Stimulated activated CD8-positive, alpha-beta memory T cell treated with anti-CD3 and anti-CD28 coated beads, Interleukin-15, amount 100 ng/mL, for 24 hours (primary cell): ENCODE data around the gene ATG10.
"Not testable (repeated sequence)": the region's sequence is repeated elsewhere in the genome, so short reads cannot be mapped to it uniquely, and the experiment has no call there.

ENCODE experiments used
- DNase-seq: peaks from one replicate; pipeline ENCODE4 v3.0.0-alpha.2; 2020; ENCODE audit warnings: low read depth

The ATG10 gene

DNA sequence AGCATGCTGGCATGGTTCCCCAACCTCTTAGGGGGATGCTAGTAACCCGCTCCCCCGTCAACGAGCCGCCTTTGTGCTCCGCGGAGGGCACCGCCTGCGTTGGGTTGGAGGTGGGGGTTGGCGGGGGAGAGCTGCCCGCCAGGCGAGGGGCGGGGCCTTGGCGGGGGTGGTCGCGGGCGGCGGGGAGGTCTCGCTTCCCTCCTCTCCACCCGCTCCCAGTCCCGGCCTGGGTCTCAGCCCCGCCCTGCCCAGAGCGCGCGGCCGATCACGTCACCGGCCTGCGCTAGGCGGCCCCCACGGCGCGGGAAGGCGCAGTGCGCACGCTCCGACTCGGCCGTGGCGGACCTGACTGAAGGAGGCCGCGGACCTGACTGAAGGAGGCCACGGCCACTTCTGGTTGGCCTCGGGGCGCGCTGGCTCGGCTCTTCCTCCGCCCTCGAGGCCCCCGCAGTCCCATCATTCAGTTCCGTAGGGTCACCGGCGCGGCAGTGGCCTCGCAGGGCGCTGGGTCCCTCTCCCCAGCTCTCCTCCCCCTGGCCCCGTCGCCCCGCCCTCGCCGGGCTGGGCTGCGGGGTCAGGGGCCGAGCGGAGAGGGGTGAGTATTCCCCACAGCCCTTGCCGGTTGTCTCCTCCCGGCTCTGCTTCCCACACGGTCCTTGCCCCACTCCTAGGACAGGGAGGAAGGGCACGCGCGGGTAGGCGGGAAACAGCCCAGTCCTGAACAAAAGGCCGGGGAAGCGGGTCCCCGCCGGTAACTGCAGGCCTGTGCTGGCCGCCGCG, at the start of gene ATG10:
ATG10 (plus strand) TSS at position 312 of the 780 bp plus-strand sequence. CDS start 15,548 bp downstream, outside the sequence.
- DNase-seq, result peak; percentile 72

DNA sequence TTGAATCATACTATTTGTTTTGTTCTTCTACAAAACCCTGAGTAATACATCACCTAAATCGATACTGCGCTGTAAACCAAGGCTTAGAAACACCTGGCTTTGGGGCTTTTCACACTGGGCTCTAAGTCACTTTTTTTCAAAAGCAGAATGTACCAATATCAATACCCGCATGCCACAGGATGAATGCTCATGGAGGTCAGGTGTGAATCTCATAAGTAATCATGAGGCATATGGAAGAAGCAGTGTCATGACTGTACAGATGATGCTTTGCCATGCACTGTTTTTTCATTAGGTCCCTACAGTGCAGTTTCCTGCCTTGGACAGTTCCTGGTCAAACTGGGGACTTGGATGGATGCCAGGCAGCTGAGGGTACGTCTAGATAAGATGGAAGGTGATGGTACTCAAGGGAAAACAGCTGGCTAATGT, 49.0 kb upstream of the ATG10 start:
- no peak for DNase-seq

DNA sequence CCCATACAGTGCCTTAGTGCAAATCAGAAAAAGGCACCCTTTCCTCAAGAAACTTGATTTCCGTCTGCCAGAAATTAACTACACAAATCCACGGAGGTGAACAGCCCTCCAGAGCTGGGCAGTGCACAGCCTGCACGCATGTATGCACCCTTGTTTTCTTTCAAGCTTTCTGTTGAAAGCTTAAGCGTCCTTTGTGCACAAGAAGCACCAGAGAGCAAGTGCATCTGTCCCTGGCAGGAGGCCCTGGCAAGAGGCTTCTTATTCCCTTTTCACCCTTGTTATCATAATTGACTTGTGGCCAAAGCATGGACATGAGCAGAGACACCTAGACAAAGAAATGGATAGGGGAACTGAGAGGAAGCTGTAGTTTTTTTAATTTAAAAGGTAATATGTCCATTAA, 47.4 kb upstream of the ATG10 start:
- no peak for DNase-seq

DNA sequence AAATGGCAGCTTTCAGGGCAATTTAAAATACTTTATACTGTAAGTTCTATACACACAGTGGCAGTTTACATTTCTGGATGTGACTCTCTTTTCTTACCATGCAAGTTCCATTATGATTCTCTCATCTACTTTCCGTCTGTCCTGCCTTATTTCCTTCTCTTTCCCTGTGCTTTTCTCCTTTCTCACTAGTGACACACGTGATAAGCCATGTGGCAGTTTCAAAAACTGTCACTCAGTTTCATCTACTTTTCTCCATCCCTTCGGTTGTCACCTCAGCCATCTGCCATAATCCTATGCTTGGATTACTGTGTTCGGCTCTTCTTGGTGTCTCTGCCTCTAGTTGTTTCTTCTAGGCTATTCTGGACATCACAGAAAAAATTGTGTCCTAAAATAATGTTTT, 46.8 kb upstream of the ATG10 start:
- DNase-seq, result no peak

DNA sequence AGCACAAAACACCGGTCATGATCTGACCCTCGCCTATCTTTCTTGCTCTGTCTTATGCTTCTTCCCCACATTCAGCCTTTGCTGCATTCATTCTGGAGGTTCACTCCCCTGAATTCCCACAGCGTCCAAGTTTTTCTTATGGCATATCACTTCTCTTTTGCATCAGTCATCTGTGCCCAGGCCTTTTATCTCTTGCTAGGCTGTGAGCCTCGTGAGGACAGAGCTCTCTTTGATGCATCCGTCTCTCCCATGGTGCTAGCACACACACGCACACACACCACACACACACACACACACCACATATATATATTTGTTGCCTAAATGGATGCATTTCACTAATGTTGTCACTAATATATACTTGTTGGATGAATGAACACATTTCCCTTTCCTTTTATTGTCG, 45.8 kb upstream of the ATG10 start:
- no peak for DNase-seq

DNA sequence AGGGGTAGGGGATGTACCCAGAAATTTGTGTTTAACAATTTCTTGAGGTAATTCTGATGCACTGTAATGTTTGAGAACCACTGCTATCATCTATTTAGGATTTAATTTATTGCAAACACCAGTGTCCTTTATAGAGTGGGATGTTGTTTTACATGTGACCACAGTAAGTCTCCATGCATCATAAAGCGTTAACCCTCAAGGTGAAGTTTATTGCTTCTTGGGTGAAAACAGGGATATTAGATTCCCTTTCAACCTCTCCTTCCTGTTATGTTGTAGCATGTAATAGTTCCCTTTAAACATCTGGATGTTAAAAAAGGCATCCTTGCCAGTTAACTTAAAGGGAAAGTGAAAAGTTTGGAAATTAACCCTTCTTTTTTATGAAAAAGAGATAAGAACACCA, 35.8 kb upstream of the ATG10 start:
- DNase-seq, result no peak

DNA sequence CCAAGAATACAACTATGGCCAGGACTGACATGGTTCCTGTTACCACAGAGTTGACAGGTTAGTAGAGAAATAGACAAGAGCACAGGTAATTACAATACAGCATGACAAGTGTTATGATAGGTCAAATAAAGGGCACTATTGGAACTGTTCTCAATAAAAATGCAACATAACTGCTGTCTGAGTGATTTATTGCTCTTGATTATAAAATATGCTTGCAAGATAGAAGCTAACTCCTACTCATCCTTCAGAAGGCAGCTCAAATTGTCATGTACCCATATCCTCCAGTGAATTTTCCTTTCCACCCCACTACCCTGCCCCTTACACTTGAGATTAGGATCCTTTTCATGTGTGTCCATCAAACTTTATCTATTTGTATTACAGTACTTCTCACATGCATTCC, 35.1 kb upstream of the ATG10 start:
- DNase-seq, result no peak

DNA sequence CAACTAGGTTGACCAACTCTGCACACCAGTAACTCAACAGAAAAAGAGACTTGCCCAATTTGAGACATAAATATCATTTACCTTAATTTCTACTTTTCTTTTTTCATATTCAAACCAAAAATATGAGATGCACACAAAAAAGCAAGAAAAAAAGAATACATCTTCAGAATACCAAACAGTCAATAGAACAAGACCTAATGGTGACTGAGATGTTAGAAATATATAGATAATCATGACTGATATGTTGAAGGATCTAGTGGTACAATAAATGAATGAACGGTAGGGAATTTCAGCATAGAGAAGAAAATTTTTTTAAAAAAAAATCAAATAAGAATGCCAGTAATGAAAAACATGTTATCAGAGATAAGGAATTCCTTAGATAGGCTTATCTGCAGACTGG, 29.1 kb upstream of the ATG10 start:
- no peak for DNase-seq

DNA sequence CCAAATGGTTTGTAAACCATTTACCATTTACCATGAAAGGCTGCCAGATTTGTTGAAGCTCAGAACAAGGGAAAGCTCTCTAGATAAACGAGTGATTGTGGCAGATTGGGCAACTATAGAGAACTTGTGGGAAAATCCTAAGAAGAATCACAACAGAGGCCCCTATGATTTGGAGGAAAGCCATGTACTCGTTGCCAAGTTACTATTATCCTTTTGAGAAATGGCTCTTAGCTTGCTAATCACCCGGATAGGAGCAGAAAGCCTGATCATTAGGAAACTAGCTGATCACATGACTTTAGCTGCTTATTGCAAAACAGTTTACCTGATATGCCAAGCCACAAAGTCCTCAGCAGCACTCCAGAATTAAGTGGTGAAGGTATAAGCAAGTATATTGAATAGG, 23.5 kb upstream of the ATG10 start:
- DNase-seq, result no peak

DNA sequence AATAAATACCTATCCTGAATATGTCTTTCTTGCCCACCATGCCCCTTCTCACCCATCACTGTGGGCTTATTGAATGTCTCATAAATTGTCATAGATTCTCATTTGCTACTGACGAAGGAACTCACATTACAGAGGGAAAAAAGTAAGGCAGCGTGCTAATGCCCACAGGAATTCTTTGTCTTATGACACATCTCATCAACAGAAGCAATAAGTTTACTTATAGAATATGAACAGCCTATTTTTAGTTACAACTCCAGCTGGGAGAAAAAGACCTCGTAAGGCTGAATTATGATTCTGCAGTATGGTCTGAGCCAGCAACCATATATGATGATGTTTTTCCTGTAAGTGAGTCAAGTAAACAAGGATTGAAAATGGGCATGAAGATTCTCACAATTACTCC, 22.4 kb upstream of the ATG10 start:
- DNase-seq, result no peak

DNA sequence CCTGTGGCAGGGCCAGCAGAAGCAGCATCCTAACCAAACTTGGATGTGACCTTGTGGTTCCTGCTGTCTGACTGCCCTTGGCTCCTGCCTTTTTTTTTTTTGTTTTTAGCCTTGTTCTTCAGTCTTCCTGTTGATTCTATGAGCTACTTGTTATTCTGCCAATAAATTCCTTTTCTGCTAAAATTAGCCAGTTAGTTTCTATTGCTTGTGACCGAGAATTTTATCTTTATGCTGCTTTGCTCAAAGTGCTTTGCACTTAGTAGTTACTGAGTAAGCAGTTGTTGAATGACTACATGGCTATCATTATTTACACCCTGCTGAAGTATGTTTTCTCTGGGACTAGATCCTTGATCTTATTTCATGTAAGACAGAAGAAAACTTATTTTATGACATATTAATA, 20.8 kb upstream of the ATG10 start:
- DNase-seq, result no peak

DNA sequence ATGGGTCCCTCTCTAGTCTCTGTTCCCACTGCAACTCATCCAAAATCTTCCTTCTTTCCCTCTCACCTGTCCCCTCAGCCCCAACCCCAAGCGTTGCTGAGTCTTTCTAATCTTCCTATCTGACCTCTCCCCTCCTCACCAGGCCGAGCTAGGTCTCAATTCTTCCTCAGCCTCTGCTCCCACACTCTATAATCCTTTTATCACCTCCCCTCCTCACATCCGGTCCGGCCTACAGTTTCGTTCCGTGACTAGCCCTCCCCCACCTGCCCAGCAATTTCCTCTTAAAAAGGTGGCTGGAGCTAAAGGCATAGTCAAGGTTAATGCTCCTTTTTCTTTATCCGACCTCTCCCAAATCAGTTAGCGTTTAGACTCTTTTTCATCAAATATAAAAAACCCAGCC, 17.0 kb upstream of the ATG10 start:
- DNase-seq, result not testable (repeated sequence)

DNA sequence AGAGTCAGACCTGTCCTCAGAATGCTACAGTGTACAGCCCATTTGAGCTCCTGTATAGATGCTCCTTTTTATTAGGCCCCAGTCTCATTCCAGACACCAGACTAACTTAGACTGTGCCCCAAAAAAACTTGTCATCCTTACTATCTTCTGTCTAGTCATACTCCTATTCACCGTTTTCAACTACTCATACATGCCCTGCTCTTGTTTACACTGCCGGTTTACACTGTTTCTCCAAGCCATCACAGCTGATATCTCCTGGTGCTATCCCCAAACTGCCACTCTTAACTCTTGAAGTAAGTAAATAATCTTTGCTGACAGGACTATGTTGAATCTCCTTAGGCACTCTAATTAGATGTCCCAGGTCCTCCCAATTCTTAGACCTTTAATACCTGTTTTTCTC, 13.7 kb upstream of the ATG10 start:
- not testable (repeated sequence) for DNase-seq

DNA sequence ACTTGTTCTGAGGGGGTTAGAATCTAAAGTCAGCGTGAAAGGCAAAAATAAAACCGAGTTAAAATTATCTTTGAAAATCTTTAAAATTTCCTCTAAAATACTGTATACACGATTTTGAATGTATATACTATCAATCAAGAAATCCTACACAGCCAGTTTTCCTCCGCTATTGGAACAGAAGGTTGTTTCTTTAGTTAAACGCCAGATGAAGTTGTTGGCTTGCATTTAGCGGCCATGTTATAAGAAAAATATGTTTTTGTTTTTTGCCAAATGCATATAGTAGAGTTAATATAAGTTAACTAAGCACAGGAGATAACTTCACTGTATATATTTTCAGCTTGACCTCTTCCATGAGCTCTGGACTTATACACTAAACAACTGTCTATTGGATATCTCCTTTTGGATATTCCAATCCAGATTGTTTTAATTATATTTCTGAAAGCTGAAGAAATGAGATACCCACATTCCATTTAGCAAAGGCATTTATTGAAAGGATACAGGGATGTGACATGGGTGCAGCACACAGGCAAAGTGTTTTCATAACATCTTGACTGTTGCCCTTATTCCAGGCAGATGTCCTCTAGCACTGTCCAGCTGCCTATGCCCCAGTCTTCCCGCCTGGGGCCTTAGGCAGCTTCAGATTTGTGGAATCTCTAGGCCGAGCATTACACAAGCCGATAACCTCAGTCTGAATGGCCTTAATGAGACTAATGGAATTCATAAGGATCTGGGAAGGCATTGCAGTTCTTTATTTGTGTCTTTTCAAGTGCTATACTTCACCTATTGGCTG, 10.0 kb upstream of the ATG10 start:
- no peak for DNase-seq

DNA sequence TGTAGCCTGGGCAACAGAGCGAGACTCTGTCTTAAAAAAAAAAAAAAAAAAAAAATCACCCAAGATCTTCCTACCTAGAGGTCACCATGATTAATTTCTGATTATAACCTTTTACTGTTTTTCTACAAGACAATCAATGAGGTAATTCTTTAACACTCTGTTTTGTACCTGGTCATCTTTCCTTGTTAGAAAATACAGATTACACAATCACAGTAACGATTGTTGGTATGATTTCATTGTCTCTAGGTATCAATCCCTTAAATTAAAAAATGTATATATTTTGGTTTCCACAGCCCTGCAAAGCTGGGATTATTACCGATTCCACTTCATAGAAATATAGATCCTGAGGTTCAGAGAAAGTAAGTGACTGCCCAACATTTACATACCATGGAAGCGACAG, 8.3 kb upstream of the ATG10 start:
- no peak for DNase-seq

DNA sequence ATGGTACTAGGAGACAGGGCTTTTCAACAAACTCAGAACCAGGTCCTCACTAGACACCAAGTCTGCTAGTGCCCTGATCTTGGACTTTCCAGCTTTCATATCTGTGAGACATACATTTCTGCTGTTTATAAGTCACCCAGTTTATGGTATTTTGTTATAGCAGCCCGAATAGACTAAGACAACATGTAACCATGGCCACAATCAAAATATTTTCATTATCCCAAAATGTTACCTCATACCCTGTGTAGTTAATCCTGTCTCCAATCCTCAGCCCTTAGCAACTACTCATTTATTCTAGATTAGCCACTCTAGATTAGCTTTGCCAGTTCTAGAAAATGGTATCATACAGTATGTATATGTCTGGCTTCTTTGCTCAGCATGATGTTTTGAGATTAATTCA, 6.3 kb upstream of the ATG10 start:
- no peak for DNase-seq

DNA sequence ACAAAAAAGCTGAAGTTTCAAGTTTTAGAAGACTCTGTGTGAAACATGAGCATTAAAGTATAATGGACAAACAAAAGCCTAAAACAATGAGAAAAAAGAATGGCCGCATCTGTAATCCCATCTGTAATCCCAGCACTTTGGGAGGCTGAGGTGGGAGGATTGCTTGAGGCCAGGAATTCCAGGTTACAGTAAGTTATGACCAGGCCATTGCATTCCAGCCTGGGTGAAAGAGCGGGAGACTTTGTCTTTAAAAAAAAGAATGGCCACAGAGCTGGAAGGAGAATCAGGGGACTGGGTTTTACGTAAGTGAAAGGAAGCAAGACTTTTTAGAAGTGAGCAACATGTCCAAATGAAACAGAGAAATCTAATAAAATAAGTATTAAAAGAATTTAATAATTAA, 2.6 kb upstream of the ATG10 start:
- DNase-seq, result no peak

DNA sequence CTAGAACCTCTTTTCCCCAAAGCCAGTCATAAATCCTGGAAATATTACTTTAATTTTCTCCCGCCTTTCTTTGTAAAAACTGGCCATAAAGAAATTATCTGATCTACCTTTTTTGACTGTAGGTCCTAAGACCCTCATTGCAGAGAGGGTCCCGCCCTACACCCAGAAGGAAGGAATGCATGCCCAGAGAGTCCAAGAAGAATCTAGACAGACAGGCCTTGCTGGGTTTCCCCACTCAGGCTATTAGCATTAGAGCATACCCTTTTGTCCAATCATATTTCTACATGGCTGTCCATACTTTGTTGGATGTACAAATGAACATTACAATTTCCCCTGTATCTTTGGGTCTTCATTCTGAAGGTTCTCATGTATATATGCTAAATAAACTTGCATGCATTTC, 1.9 kb upstream of the ATG10 start:
- no peak for DNase-seq

DNA sequence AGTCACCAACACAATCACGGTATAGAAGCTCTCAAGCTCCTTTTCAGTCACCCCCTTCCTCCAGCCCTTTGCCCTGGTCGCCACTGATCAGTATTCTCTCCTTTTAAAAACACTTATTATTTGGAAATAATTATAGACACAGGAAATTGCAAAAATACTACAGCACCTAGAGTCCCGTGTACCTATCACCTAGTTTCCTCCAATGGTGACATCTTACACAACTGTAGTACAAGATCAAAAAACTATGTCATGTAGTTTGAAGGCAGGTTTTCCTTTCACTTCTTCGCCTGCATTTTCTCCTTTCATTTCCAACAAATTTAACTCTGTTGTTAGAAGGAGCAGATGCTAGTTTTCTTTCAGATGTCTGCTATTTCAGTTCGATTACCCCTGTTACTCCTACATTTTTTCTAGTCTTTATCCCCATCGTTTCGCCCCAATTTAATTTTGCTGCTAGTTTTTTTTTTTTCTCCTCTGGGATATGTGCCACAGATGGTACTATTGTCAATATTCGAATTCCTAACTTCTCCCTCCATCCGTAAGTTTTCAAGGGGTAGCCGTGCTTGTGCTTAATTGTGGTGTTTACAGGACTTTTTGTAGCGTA, 612 bp upstream of the ATG10 start:
- DNase-seq, result no peak

DNA sequence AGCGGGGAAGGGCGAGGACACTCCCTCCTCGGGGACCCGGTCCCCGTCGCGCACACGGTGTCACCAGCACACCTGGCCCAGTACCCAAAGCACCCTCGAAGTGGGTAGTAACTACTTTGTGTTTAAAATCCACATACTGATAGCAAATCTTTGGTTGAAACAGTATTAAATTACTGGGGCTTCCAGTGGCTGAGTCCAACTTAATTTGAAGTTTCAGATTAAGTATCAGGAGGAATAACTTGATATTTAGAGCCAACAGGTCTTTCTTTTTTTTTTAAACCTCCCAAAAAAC, 615 bp downstream of the ATG10 start:
- no peak for DNase-seq

DNA sequence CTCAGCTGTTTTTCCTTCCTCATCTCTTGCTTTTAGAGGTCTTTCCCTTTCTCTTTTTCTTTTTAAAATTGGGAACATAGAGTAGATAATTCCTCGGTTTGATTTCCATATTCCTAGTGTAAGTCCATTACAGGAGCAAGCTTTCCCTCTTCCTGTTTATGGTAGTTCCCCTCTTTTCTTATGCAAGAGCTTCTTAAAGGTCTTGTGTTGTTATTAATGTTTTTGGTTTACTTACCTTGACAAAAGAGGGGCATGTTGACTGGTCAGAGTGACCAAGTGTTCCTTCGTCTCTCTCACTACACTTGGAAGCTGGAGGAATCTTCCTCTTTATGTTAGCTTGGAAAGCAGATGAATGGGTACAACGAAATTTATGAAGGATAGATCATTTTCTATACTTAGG, 8.3 kb downstream of the ATG10 start:
- no peak for DNase-seq

DNA sequence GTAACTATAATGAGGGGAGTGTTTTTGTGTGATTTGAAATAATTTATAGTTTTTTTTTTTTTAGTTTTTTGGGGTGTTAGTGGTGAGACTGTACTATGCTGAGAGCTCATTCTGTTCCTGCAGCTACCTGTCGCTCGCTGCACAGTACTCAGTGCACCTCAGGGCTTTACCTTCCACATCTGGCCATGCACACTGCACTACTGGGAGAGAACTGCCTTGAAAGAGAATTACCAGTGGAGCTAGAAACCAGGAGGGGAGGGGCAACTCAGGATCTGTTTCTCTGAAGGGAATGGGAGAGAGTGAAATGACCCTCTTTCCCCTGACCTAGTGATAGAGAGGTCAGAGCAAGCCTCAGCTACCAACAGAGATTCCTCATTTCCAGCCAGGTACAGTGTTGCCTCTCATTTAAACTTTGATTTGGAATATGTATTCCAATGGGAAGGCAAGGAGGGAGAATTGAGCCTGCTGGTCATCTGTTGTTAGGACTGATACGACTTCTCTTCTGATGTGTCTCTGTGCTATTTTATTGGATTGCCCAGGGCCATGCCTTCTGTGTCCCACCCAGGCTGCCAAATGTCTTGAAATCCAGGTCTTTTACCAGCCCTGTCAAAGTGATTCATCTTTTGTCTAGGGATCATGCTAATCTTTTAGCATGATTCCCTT, 8.9 kb downstream of the ATG10 start:
- DNase-seq, result no peak

DNA sequence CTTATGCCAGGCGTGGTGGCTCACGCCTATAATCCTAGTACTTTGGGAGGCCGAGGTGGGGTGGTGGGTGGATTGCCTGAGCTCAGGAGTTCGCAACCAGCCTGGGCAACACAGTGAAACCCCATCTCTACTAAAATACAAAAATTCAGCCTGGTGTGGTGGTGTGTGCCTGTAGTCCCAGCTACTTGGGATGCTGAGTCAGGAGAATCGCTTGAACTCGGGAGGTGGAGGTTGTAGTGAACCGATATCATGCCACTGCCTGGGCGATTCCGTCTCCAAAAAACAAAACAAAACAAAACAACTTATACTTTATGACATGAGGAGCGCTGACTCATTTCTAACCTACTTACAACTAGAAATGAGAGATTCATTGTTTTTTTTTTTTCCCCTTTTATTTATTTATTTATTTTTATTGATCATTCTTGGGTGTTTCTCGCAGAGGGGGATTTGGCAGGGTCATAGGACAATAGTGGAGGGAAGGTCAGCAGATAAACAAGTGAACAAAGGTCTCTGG, 10.4 kb downstream of the ATG10 start:
- not testable (repeated sequence) for DNase-seq
